CD4-positive, alpha-beta T cell (primary cell): ENCODE measurements around the gene MED25. TPM values are rescaled to one million over a fixed set of nuclear protein-coding genes. Genes with fewer than 3 reads are reported as not detected.
"Not testable (repeated sequence)": the region's sequence is repeated elsewhere in the genome, so short reads cannot be mapped to it uniquely, and the experiment has no call there.

Experiments
- ATAC-seq: fragments of 200-7000 bp; cut with Tn5 transposase; one replicate; pipeline ENCODE4 v1.10.0; 2022; ENCODE audit warnings: mild to moderate bottlenecking; ENCODE audit not compliant: poor library complexity
- CTCF ChIA-PET: fragments of 350-600 bp; sonication (Branson Sonifier 250); formaldehyde crosslinking; loops from one replicate; lab custom pipeline; 2021; ENCODE audit warnings: antibody characterized with exemption, inconsistent platforms; lab: Charles Lee
- POLR2A ChIA-PET: fragments of 350-600 bp; sonication (Branson Sonifier 250); formaldehyde crosslinking; loops from one replicate; lab custom pipeline; 2021; ENCODE audit warnings: antibody characterized with exemption, inconsistent platforms; lab: Charles Lee
- DNase-seq, 14 experiments: peaks; one replicate each; pipeline ENCODE4 v3.0.0-alpha.2; 2013 to 2020; ENCODE audit warnings: mixed read lengths in 2 of 14
- H3K27ac ChIP-seq, 2 donors: one replicate each; pipeline versions ENCODE4 v1.5.1 to v1.7.0; 2013; ENCODE audit warnings: low read length in 2 of 2, low read depth in 1 of 2, mild to moderate bottlenecking in 1 of 2
- H3K27me3 ChIP-seq, 2 experiments: 1 replicate in 1 of 2; 2 replicates in 1 of 2; pipeline versions ENCODE4 v1.6.1 to v1.7.0; 2013; ENCODE audit warnings: low read length in 2 of 2, control low read depth in 1 of 2, mild to moderate bottlenecking in 1 of 2, moderate library complexity in 1 of 2; ENCODE audit not compliant: insufficient read depth in 2 of 2, control insufficient read depth in 1 of 2
- H3K36me3 ChIP-seq: one replicate; pipeline ENCODE4 v1.6.1; 2013; ENCODE audit warnings: low read length, control low read depth; ENCODE audit not compliant: insufficient read depth
- H3K4me1 ChIP-seq: one replicate; pipeline ENCODE4 v1.6.1; 2013; ENCODE audit warnings: low read length, control low read depth; ENCODE audit not compliant: insufficient read depth
- H3K4me3 ChIP-seq: one replicate; pipeline ENCODE4 v1.5.1; 2013; ENCODE audit warnings: mild to moderate bottlenecking, low read length, moderate library complexity
- H3K9me3 ChIP-seq, 2 experiments: 1 replicate in 1 of 2; 2 replicates in 1 of 2; pipeline versions ENCODE4 v1.6.1 to v1.7.0; 2013; ENCODE audit warnings: low read length in 2 of 2, mild to moderate bottlenecking in 2 of 2, control low read depth in 1 of 2, moderate library complexity in 1 of 2; ENCODE audit not compliant: control insufficient read depth in 1 of 2, insufficient read depth in 1 of 2
- H3K27ac Mint-ChIP-seq: one replicate; pipeline ENCODE4 v1.8.0; 2020; ENCODE audit warnings: mixed read lengths
- H3K27me3 Mint-ChIP-seq: one replicate; pipeline ENCODE4 v1.8.0; 2021; ENCODE audit warnings: mixed read lengths
- H3K36me3 Mint-ChIP-seq: one replicate; pipeline ENCODE4 v1.8.0; 2021; ENCODE audit warnings: low read depth, mixed read lengths
- H3K4me1 Mint-ChIP-seq: one replicate; pipeline ENCODE4 v1.8.0; 2021; ENCODE audit warnings: low read depth, mixed read lengths
- H3K4me3 Mint-ChIP-seq: one replicate; pipeline ENCODE4 v1.8.0; 2020; ENCODE audit warnings: mild to moderate bottlenecking, mixed read lengths
- H3K9me3 Mint-ChIP-seq: one replicate; pipeline ENCODE4 v1.8.0; 2020; ENCODE audit warnings: mixed read lengths
- CTCF ChIP-seq: fragments of 200-600 bp; IDR thresholded peaks from one replicate; pipeline ENCODE4 v1.8.0; 2022; ENCODE audit warnings: antibody characterized with exemption, mild to moderate bottlenecking
- intact Hi-C, 2 experiments: fragments of 100-400 bp; cut with DNase I in 1 of 2; cut with micrococcal nuclease in 1 of 2; formaldehyde crosslinking; loops; one replicate each; pipeline versions ENCODE4 v1.15.1 to v1.9.0; 2023 to 2025; cut with DNase I, micrococcal nuclease
- total RNA-seq, 174 experiments: library from RNA in 2 of 174; stranded (reverse) in 2 of 174; gene quantifications; one replicate each; pipeline ENCODE4 v1.2.3 and lab custom pipeline; 2021 to 2026

MED25 gene
- total RNA-seq, 2 experiments from 2014 or later: 67.2 to 67.8 TPM

GRCh38 chr19:49816590-49816989 is 1.5 kb upstream of the MED25 start:
- ATAC-seq: no peak
- H3K27ac ChIP-seq: peak overlapping the region in 1 of 2 donors; percentile 97

GRCh38 chr19:49818649-49819370 is 721 bp downstream of the MED25 start:
- H3K4me3 ChIP-seq: peak overlapping the region; percentile 66
- no peak for DNase-seq
- intact Hi-C loops: loop anchor here (1.0 to 10.0 kb wide), 5 partner anchors 31 to 324 kb away; partner anchors contain the start of genes ATF5 (in 1 of the 2), NUP62 (in 1 of the 2), PNKP (in 1 of the 2) and PTOV1 (in 1 of the 2)

More at GRCh38 chr19:49816590-49816989, 1.5 kb upstream of the MED25 start:
- no peaks in the 10 kb centered on the region for H3K27me3 ChIP-seq
- no peaks in the 10 kb centered on the region for H3K27me3 Mint-ChIP-seq
- no peaks in the 10 kb centered on the region for H3K9me3 ChIP-seq
- DNase-seq: no peak
- no peak overlapping the region for H3K4me3 ChIP-seq
- ChIA-PET CTCF (no interaction called here), POLR2A (interaction anchor here (2.6 kb wide), 1 partner anchor 52 kb away, joined by 14 read pairs; the partner anchor contains the start of gene PNKP)
- peaks cover 27% of the 10 kb centered on the region for H3K36me3 Mint-ChIP-seq
- H3K36me3 ChIP-seq: peaks cover 8% of the 10 kb centered on the region
- H3K4me1 ChIP-seq: peaks cover 45% of the 10 kb centered on the region
- H3K4me3 Mint-ChIP-seq: no peak overlapping the region
- intact Hi-C loops: loop anchor here (2.0 to 10.0 kb wide), 3 partner anchors 36 to 322 kb away; partner anchors contain the start of genes PTOV1 (in 1 of the 2) and RPS11 (in 1 of the 2)
- peaks cover 46% of the 10 kb centered on the region for H3K4me1 Mint-ChIP-seq
- TF ChIP-seq CTCF: no peak
- peak overlapping the region; percentile 99 for H3K27ac Mint-ChIP-seq
- H3K9me3 Mint-ChIP-seq: no peaks in the 10 kb centered on the region

GRCh38 chr19:49819452-49820115 is 1.5 kb downstream of the MED25 start:
- H3K9me3 Mint-ChIP-seq, H3K4me3 ChIP-seq, ATAC-seq, H3K27me3 ChIP-seq, H3K9me3 ChIP-seq, DNase-seq, H3K27ac ChIP-seq, H3K27me3 Mint-ChIP-seq: not testable (repeated sequence)
- POLR2A ChIA-PET: interaction anchor here (1.2 to 2.2 kb wide), 4 partner anchors 31 to 57 kb away, joined by 3 to 14 read pairs (median 4); partner anchors contain the start of genes AKT1S1 and PTOV1
- Histone ChIP-seq H3K4me1 (peaks cover 27% of the 10 kb centered on the region), H3K36me3 (peaks cover 24% of the 10 kb centered on the region)
- intact Hi-C loops: loop anchor here (1.0 to 10.0 kb wide), 5 partner anchors 31 to 325 kb away; partner anchors contain the start of genes ATF5 (in 1 of the 2), NUP62 (in 1 of the 2), PNKP (in 1 of the 2) and PTOV1 (in 1 of the 2)
- Mint-ChIP-seq H3K36me3 (peaks cover 28% of the 10 kb centered on the region), H3K4me3 (peak overlapping the region; percentile 99), H3K4me1 (peaks cover 29% of the 10 kb centered on the region), H3K27ac (peak overlapping the region; percentile 99)
- CTCF ChIA-PET: interaction anchor here (0.8 kb wide), 1 partner anchor 139 kb away, joined by 3 read pairs; no protein-coding TSS in a partner anchor

More at GRCh38 chr19:49818649-49819370, 721 bp downstream of the MED25 start:
- CTCF ChIA-PET: interaction anchor here (0.8 kb wide), 1 partner anchor 138 kb away, joined by 3 read pairs; no protein-coding TSS in a partner anchor
- Histone ChIP-seq H3K27me3 (no peaks in the 10 kb centered on the region), H3K9me3 (no peaks in the 10 kb centered on the region), H3K4me1 (peaks cover 32% of the 10 kb centered on the region), H3K27ac (peak overlapping the region; percentile 96 to 97), H3K36me3 (peaks cover 18% of the 10 kb centered on the region)
- Mint-ChIP-seq H3K4me1 (peaks cover 33% of the 10 kb centered on the region), H3K36me3 (peaks cover 28% of the 10 kb centered on the region), H3K9me3 (no peaks in the 10 kb centered on the region), H3K27me3 (no peaks in the 10 kb centered on the region), H3K4me3 (peak overlapping the region; percentile 99), H3K27ac (peak overlapping the region; percentile 99)
- POLR2A ChIA-PET: interaction anchor here (0.8 to 2.6 kb wide), 8 partner anchors 11 to 101 kb away, joined by 3 to 14 read pairs (median 4); partner anchors contain the start of genes AKT1S1, PNKP and PTOV1
- no peak for ATAC-seq
- no peak for TF ChIP-seq CTCF
